OCI-LY1 (cell line): ENCODE data around the gene COL1A2.

Experiments used
- CTCF ChIP-seq: fragments of 200-600 bp; sonication (generic), shearing (Covaris generic); IDR thresholded peaks from 2 replicates; pipeline ENCODE4 v1.5.1; 2017; ENCODE audit warnings: mild to moderate bottlenecking, antibody characterized with exemption, low read length, moderate library complexity, mixed read lengths
- EZH2 ChIP-seq: fragments of 200-600 bp; sonication (generic), shearing (Covaris generic); IDR thresholded peaks from 2 replicates; pipeline ENCODE4 v1.8.0; 2017; ENCODE audit warnings: borderline replicate concordance, mixed run types, mild to moderate bottlenecking, antibody characterized with exemption, low read length, moderate library complexity, mixed read lengths

- TF ChIP-seq CTCF (no peak), EZH2 (no peak)
These were observed 15.9 kb downstream of the COL1A2 start for GRCh38 chr7:94410413-94411187.
